HG03045 (cell line): ENCODE data around the gene RPL36.
"Not testable (repeated sequence)": the region's sequence is repeated elsewhere in the genome, so short reads cannot be mapped to it uniquely, and the experiment has no call there.

ENCODE experiments used
- ATAC-seq: cut with Tn5 transposase; IDR thresholded peaks from one replicate; pipeline ENCODE4 v1.9.1; 2021; ENCODE audit warnings: mild to moderate bottlenecking, moderate library complexity; ENCODE audit not compliant: unreplicated experiment

Gene RPL36

GRCh38 chr19:5688262-5688881 is 1.7 kb upstream of the RPL36 start:
- ATAC-seq = not testable (repeated sequence)

- no peak for ATAC-seq
Observed at GRCh38 chr19:5690955-5691821, 1.1 kb downstream of the RPL36 start.

GRCh38 chr19:5691822-5692722 is 2.0 kb downstream of the RPL36 start:
- no peak for ATAC-seq

- no peak for ATAC-seq
Observed at GRCh38 chr19:5692723-5693194, 2.7 kb downstream of the RPL36 start.

- ATAC-seq = no peak
Observed at GRCh38 chr19:5693195-5694166, 3.4 kb downstream of the RPL36 start.

GRCh38 chr19:5694167-5694955 is 4.3 kb downstream of the RPL36 start:
- no peak for ATAC-seq

- ATAC-seq = no peak
Observed at GRCh38 chr19:5694956-5695648, 5.0 kb downstream of the RPL36 start.

GRCh38 chr19:5695649-5696195 is 5.6 kb downstream of the RPL36 start:
- ATAC-seq = no peak

- no peak for ATAC-seq
Observed at GRCh38 chr19:5696196-5697021, 6.3 kb downstream of the RPL36 start.

- no peak for ATAC-seq
Observed at GRCh38 chr19:5697022-5697889, 7.2 kb downstream of the RPL36 start.

GRCh38 chr19:5697890-5698634 is 8.0 kb downstream of the RPL36 start:
- ATAC-seq = no peak

- ATAC-seq = no peak
Observed at GRCh38 chr19:5698635-5699422, 8.7 kb downstream of the RPL36 start.

GRCh38 chr19:5700455-5701092 is 10.5 kb downstream of the RPL36 start:
- no peak for ATAC-seq

- not testable (repeated sequence) for ATAC-seq
Observed at GRCh38 chr19:5702053-5702410, 11.9 kb downstream of the RPL36 start.
